A673 (cell line): ENCODE measurements around the gene FBXO34. TPM values are rescaled to one million over a fixed set of nuclear protein-coding genes. Genes with fewer than 3 reads are reported as not detected.

Experiments used
- BruUV-seq: library from RNA; stranded (reverse); fragments of 400-500 nt; replicated peaks from 2 replicates; lab custom pipeline; 2021; lab: Mats Ljungman, UMichigan
- CTCF ChIA-PET: fragments of 300-600 bp; sonication (Branson Sonifier 250); formaldehyde crosslinking; loops from one replicate; lab custom pipeline; 2022; ENCODE audit warnings: antibody characterized with exemption; lab: Charles Lee
- POLR2A ChIA-PET: fragments of 300-600 bp; sonication (Branson Sonifier 250); formaldehyde crosslinking; loops from one replicate; lab custom pipeline; 2022; ENCODE audit warnings: antibody characterized with exemption; ENCODE audit not compliant: low non-redundant PET; lab: Charles Lee
- DNase-seq: peaks from one replicate; pipeline ENCODE4 v3.0.0-alpha.2; 2015; ENCODE audit warnings: low spot score
- H3K27ac ChIP-seq: fragments of 200-600 bp; sonication (generic); 2 replicates; pipeline ENCODE4 v1.5.1; 2016; ENCODE audit warnings: mixed run types, low read depth, mild to moderate bottlenecking, mixed read lengths, antibody characterized with exemption, low read length; ENCODE audit not compliant: poor library complexity, severe bottlenecking
- H3K27me3 ChIP-seq: fragments of 200-600 bp; sonication (generic); replicated peaks from 2 replicates; pipeline ENCODE4 v1.6.1; 2017; ENCODE audit warnings: mixed run types, low read depth, mild to moderate bottlenecking, mixed read lengths, antibody characterized with exemption, low read length; ENCODE audit not compliant: insufficient read depth, poor library complexity
- H3K36me3 ChIP-seq: fragments of 200-600 bp; sonication (generic); 2 replicates; pipeline ENCODE4 v1.6.1; 2016; ENCODE audit warnings: mixed run types, mild to moderate bottlenecking, mixed read lengths, antibody characterized with exemption, low read length; ENCODE audit not compliant: insufficient read depth, poor library complexity, severe bottlenecking
- H3K4me1 ChIP-seq: fragments of 200-600 bp; sonication (generic); 2 replicates; pipeline ENCODE4 v1.6.1; 2017; ENCODE audit warnings: mixed run types, mild to moderate bottlenecking, mixed read lengths, antibody characterized with exemption, low read length; ENCODE audit not compliant: insufficient read depth, poor library complexity, severe bottlenecking
- H3K4me3 ChIP-seq: fragments of 200-600 bp; sonication (generic); 2 replicates; pipeline ENCODE4 v1.5.1; 2016; ENCODE audit warnings: low read depth, mixed run types, mild to moderate bottlenecking, mixed read lengths, low read length; ENCODE audit not compliant: poor library complexity, severe bottlenecking
- H3K9me3 ChIP-seq: fragments of 200-600 bp; sonication (generic); 2 replicates; pipeline ENCODE4 v1.6.1; 2016; ENCODE audit warnings: mixed run types, low read depth, mild to moderate bottlenecking, mixed read lengths, antibody characterized with exemption, low read length; ENCODE audit not compliant: poor library complexity, severe bottlenecking
- CTCF ChIP-seq: fragments of 300-800, 200-600 bp; sonication (generic); conservative IDR thresholded peaks from 2 replicates; pipeline ENCODE4 v1.5.1; 2017; ENCODE audit warnings: low read depth, mild to moderate bottlenecking, antibody characterized with exemption, low read length, moderate library complexity, mixed read lengths
- EZH2 ChIP-seq: fragments of 200-600 bp; sonication (generic); IDR thresholded peaks from 2 replicates; pipeline ENCODE4 v1.6.1; 2017; ENCODE audit warnings: borderline replicate concordance, low read depth, mild to moderate bottlenecking, mixed read lengths, antibody characterized with exemption, low read length; ENCODE audit not compliant: poor library complexity, severe bottlenecking
- intact Hi-C: fragments of 100-400 bp; cut with micrococcal nuclease; formaldehyde crosslinking; loops from one replicate; pipeline ENCODE4 v1.10.0; 2022; ENCODE audit not compliant: unreplicated experiment
- total RNA-seq: library from RNA; stranded (reverse); gene quantifications from 2 replicates; pipeline ENCODE4 v1.2.3, GENCODE V29; 2021

FBXO34 gene
- total RNA-seq, 1 experiment from 2014 or later: 20.9 TPM

DNA sequence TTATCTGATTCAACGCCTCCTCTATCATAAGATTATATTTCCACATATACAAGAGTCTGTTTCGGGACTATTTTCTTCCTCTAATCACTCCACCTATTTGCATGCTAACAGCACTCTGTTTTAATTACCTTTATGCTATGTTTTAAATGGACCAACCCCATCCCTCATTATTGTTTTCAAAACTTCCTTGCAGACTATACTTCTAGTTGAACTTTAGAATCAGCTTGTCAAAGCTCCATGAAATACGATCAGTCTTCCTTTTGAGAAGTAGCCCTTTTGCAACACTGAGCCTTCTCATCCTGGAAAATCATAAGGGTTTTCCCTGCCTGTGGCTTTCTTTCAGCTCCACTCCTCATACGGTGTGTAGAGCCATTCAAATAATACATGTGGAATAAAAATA lies 103.5 kb downstream of the FBXO34 start:
- ChIA-PET CTCF (no interaction called here), POLR2A (no interaction called here)
- no peaks in the 10 kb centered on the region for H3K4me1 ChIP-seq
- H3K27me3 ChIP-seq: no peaks in the 10 kb centered on the region
- DNase-seq: no peak
- H3K9me3 ChIP-seq: no peaks in the 10 kb centered on the region
- intact Hi-C loops: no loop called here
- H3K4me3 ChIP-seq: no peak overlapping the region
- no peak for TF ChIP-seq CTCF
- no peak for TF ChIP-seq EZH2
- BruUV-seq: no TSS peak
- H3K36me3 ChIP-seq: peaks cover 2% of the 10 kb centered on the region
- H3K27ac ChIP-seq: no peak overlapping the region

DNA sequence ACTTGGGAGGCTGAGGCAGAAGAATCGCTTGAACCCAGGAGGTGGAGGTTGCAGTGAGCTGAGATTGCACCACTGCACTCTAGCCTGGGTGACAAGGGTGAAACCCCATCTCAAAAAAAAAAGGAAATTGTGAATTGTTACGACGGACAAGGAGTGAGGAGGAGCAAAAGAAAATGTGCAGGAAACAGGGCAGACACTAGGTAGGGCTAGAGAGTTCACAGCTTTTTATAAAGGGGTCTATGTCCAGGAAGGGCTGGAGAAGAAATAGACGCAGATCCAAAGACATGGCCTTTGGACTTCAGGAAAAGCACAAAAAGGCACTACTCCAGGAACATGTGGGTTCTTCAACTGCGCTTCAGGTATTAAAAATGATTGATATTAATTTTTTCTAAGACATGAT lies 106.0 kb downstream of the FBXO34 start:
- Histone ChIP-seq H3K9me3 (no peaks in the 10 kb centered on the region), H3K4me3 (no peak overlapping the region), H3K27ac (no peak overlapping the region), H3K36me3 (no peaks in the 10 kb centered on the region), H3K27me3 (no peaks in the 10 kb centered on the region), H3K4me1 (no peaks in the 10 kb centered on the region)
- DNase-seq: no peak
- no TSS peak for BruUV-seq
- intact Hi-C loops: no loop called here
- TF ChIP-seq CTCF (no peak), EZH2 (no peak)
- CTCF ChIA-PET: no interaction called here
- POLR2A ChIA-PET: no interaction called here

DNA sequence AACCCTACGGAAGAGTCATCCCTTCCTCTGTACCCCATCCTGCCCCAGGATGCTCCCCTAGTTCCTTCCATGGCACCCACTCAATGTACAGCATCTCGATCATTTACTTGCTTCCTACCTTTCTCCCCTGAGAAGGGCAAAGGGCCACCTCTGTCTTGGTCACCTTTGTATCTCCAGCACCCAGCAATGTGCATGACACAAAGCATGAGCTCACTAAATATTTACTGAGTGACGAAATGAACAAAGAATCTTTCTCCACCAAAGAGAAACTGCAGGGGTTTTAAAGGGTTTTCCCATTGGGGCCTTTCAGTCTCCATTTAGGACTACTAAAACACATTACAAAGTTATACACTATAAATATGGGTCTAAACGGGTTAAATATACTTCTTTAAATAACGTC lies 109.8 kb downstream of the FBXO34 start:
- no TSS peak for BruUV-seq
- no peak overlapping the region for H3K4me3 ChIP-seq
- no peak for TF ChIP-seq EZH2
- H3K9me3 ChIP-seq: no peaks in the 10 kb centered on the region
- ChIA-PET POLR2A (interaction anchor here (0.6 kb wide), 1 partner anchor 34 kb away, joined by 3 read pairs; no protein-coding TSS in a partner anchor), CTCF (no interaction called here)
- peaks cover 2% of the 10 kb centered on the region for H3K36me3 ChIP-seq
- intact Hi-C loops: no loop called here
- H3K27ac ChIP-seq: no peak overlapping the region
- H3K27me3 ChIP-seq: no peaks in the 10 kb centered on the region
- no peaks in the 10 kb centered on the region for H3K4me1 ChIP-seq
- DNase-seq: no peak

DNA sequence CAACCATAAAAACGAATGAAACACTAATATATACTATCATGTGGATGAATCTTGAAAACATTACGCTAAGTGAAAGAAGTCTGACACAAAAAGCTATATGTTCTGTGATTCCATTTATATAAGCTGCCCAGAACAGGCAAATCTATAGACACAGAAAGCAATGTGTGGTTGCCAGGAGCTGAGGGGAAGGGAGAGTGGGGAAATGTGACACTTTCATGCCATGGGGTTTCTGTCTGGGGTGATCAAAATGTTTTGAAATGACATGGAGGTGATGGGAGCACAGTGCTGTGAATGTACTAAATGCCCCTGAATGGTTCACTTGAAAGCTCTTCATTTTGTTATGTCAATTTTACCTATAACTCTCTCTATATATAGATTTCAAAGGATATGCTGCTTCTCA lies 110.3 kb downstream of the FBXO34 start:
- DNase-seq: no peak
- POLR2A ChIA-PET: interaction anchor here (0.5 kb wide), 1 partner anchor 11 kb away, joined by 10 read pairs; no protein-coding TSS in a partner anchor
- no TSS peak for BruUV-seq
- intact Hi-C loops: no loop called here
- H3K27ac ChIP-seq: no peak overlapping the region
- H3K36me3 ChIP-seq: peaks cover 2% of the 10 kb centered on the region
- H3K4me3 ChIP-seq: no peak overlapping the region
- no peaks in the 10 kb centered on the region for H3K27me3 ChIP-seq
- no peak for TF ChIP-seq CTCF
- TF ChIP-seq EZH2: no peak
- H3K4me1 ChIP-seq: no peaks in the 10 kb centered on the region
- CTCF ChIA-PET: no interaction called here
- H3K9me3 ChIP-seq: no peaks in the 10 kb centered on the region
